OCI-LY7 (cell line): ENCODE results near the gene GIPC3. TPM values are rescaled to one million over a fixed set of nuclear protein-coding genes. Genes with fewer than 3 reads are reported as not detected.

ENCODE experiments used
- BruUV-seq: library from RNA; stranded (reverse); fragments of 400-500 nt; replicated peaks from 2 replicates; lab custom pipeline; 2021; lab: Mats Ljungman, UMichigan
- CTCF ChIA-PET: fragments of 300-600 bp; sonication (Branson Sonifier 250); formaldehyde crosslinking; loops from one replicate; lab custom pipeline; 2022; ENCODE audit warnings: antibody characterized with exemption; ENCODE audit not compliant: unreplicated experiment; lab: Charles Lee
- POLR2A ChIA-PET: fragments of 300-600 bp; sonication (Branson Sonifier 250); formaldehyde crosslinking; loops from one replicate; lab custom pipeline; 2022; ENCODE audit warnings: antibody characterized with exemption; lab: Charles Lee
- DNase-seq: peaks from one replicate; pipeline ENCODE4 v3.0.0-alpha.2; 2015; ENCODE audit warnings: low spot score
- H2AFZ ChIP-seq: fragments of 200-600 bp; sonication (generic), shearing (Covaris generic); 2 replicates; pipeline ENCODE4 v1.6.1; 2014; ENCODE audit warnings: mild to moderate bottlenecking, antibody characterized with exemption, low read length, moderate library complexity
- H3K27ac ChIP-seq: fragments of 200-600 bp; sonication (generic); 2 replicates; pipeline ENCODE4 v1.5.1; 2014; ENCODE audit warnings: mixed run types, low read depth, mild to moderate bottlenecking, moderate library complexity, low read length, inconsistent platforms; ENCODE audit not compliant: poor library complexity, severe bottlenecking
- H3K36me3 ChIP-seq: fragments of 200-600 bp; sonication (generic); 2 replicates; pipeline ENCODE4 v1.6.1; 2014; ENCODE audit warnings: mild to moderate bottlenecking, antibody characterized with exemption, low read length, moderate library complexity, mixed read lengths; ENCODE audit not compliant: insufficient read depth
- H3K4me1 ChIP-seq: fragments of 200-600 bp; sonication (generic); 2 replicates; pipeline ENCODE4 v1.5.1; 2014; ENCODE audit warnings: mild to moderate bottlenecking, low read length; ENCODE audit not compliant: insufficient read depth, poor library complexity, severe bottlenecking
- H3K4me2 ChIP-seq: fragments of 200-600 bp; sonication (generic); 2 replicates; pipeline ENCODE4 v1.6.1; 2014; ENCODE audit warnings: mild to moderate bottlenecking, low read length
- H3K4me3 ChIP-seq: fragments of 200-600 bp; sonication (generic); 2 replicates; pipeline ENCODE4 v1.5.1; 2014; ENCODE audit warnings: mild to moderate bottlenecking, low read depth, low read length; ENCODE audit not compliant: poor library complexity, severe bottlenecking
- H3K79me2 ChIP-seq: fragments of 200-600 bp; sonication (generic); 2 replicates; pipeline ENCODE4 v1.6.1; 2016; ENCODE audit warnings: low read depth, mild to moderate bottlenecking, low read length, moderate library complexity, mixed read lengths; ENCODE audit not compliant: insufficient read depth
- H3K9me2 ChIP-seq: fragments of 200-600 bp; sonication (generic); 2 replicates; pipeline ENCODE4 v1.6.1; 2016; ENCODE audit warnings: mild to moderate bottlenecking, low read length, mixed read lengths; ENCODE audit not compliant: insufficient read depth
- H3K9me3 ChIP-seq: fragments of 200-600 bp; sonication (generic); 2 replicates; pipeline ENCODE4 v1.6.1; 2014; ENCODE audit warnings: mild to moderate bottlenecking, mixed run types, low read length, mixed read lengths
- H4K20me1 ChIP-seq: fragments of 200-600 bp; sonication (generic); 2 replicates; pipeline ENCODE4 v1.6.1; 2014; ENCODE audit warnings: mild to moderate bottlenecking, antibody characterized with exemption, low read length, moderate library complexity, mixed read lengths; ENCODE audit not compliant: insufficient read depth
- CTCF ChIP-seq: fragments of 200-600 bp; sonication (generic); conservative IDR thresholded peaks from 2 replicates; pipeline ENCODE4 v1.5.1; 2014; ENCODE audit warnings: mild to moderate bottlenecking, antibody characterized with exemption, low read length, moderate library complexity, mixed read lengths
- EZH2phosphoT487 ChIP-seq: fragments of 200-600 bp; sonication (generic); IDR thresholded peaks from 2 replicates; pipeline ENCODE4 v1.6.1; 2018; ENCODE audit warnings: low read depth, borderline replicate concordance, mild to moderate bottlenecking, mixed run types, antibody characterized with exemption, low read length, moderate library complexity, mixed read lengths
- intact Hi-C: fragments of 100-400 bp; cut with micrococcal nuclease; formaldehyde crosslinking; loops from one replicate; pipeline ENCODE4 v1.10.0; 2022; ENCODE audit not compliant: unreplicated experiment
- total RNA-seq, 2 experiments: library from RNA; depleted of rRNA in 1 of 2; stranded (reverse); fragments of >200 nt in 1 of 2; shearing (Covaris generic) in 1 of 2; gene quantifications; 2 replicates each; pipeline ENCODE4 v1.2.3, GENCODE V29; 2014 to 2022

The GIPC3 gene
- total RNA-seq, 2 experiments from 2014 or later: not detected

- intact Hi-C loops: no loop called here
- Histone ChIP-seq H3K79me2 (no peaks in the 10 kb centered on the region), H4K20me1 (no peaks in the 10 kb centered on the region), H2AFZ (no peak overlapping the region), H3K4me1 (no peaks in the 10 kb centered on the region), H3K4me3 (no peak overlapping the region), H3K4me2 (no peak overlapping the region), H3K36me3 (no peaks in the 10 kb centered on the region), H3K27ac (no peak overlapping the region), H3K9me3 (no peaks in the 10 kb centered on the region), H3K9me2 (no peaks in the 10 kb centered on the region)
- BruUV-seq: no TSS peak
- TF ChIP-seq CTCF (no peak), EZH2phosphoT487 (no peak)
- CTCF ChIA-PET: no interaction called here
- POLR2A ChIA-PET: no interaction called here
- DNase-seq: no peak
Observed at GRCh38 chr19:3638208-3639193, 53.2 kb downstream of the GIPC3 start.

DNA sequence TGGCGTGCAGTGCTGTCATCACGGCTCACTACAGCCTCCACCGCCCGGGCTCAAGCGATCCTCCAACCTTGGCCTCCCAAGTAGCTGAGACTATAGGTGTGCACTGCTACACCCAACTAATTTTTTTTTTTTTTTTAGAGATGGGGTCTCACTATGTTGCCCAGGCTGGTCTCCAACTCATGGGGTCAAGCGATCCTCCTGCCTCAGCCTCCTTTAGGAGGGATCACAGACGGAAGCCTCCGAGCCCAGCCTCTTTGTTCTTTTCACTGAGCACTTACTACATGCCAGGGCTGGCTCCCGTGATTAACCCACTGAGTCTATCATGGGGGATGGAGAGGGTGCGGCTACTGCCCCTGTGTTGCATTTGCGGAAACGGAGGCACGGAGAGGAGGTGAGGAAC lies 54.2 kb downstream of the GIPC3 start:
- Histone ChIP-seq H3K4me3 (no peak overlapping the region), H4K20me1 (no peaks in the 10 kb centered on the region), H3K9me3 (no peaks in the 10 kb centered on the region), H3K27ac (no peak overlapping the region), H3K9me2 (no peaks in the 10 kb centered on the region), H3K36me3 (no peaks in the 10 kb centered on the region), H3K4me2 (no peak overlapping the region), H3K4me1 (no peaks in the 10 kb centered on the region), H2AFZ (no peak overlapping the region), H3K79me2 (no peaks in the 10 kb centered on the region)
- CTCF ChIA-PET: no interaction called here
- intact Hi-C loops: no loop called here
- TF ChIP-seq EZH2phosphoT487 (no peak), CTCF (no peak)
- POLR2A ChIA-PET: no interaction called here
- no TSS peak for BruUV-seq
- no peak for DNase-seq
